GM10847 (cell line): ENCODE results near the gene TMCO6.
A peak's percentile ranks its signal among the peaks of the same experiment; 100 is the strongest.

Source experiments
- POLR2A ChIP-seq: IDR thresholded peaks from 2 replicates; pipeline ENCODE4 v1.6.1; 2011; ENCODE audit not compliant: insufficient read length; ENCODE audit errors: extremely low read depth

TMCO6 gene

DNA sequence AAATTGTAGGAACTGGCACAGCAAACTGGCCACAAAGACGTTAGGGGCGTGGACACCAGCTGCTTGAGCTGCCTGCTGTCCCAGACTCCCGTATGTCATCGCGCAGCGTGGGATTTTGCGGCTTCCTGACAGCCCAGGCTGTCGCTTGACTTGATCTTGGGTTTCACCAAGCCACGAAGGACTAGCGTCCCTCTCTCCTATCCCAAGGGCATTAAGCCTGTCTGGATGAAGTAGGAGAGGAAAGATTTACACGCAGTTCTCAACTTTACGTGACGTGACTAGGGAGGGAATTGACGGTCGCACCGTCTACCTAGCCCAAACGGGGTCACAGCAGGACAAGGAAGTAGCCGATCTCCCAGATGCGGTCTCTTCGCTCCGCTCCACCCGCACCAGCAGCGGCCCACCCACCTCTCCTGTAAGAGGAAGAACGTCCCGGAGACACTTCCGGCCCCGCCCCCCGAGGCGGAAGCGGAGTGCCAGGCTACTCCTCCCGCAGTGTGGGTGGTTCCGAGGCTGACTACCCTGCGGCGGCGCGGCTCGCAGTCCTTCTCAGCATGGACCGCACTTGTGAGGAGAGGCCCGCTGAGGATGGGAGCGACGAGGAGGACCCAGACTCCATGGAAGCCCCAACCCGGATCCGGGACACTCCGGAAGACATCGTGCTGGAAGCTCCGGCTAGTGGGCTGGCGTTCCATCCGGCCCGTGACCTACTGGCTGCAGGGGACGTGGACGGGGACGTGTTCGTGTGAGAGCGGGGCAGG, 25.3 kb downstream of the TMCO6 start, which contains the start of gene WDR55:
Gene WDR55 (plus strand): TSS at position 546 of the 761 bp plus-strand sequence. CDS start 9 bp downstream, at position 555.
- TF ChIP-seq POLR2A, result peak; percentile 88

DNA sequence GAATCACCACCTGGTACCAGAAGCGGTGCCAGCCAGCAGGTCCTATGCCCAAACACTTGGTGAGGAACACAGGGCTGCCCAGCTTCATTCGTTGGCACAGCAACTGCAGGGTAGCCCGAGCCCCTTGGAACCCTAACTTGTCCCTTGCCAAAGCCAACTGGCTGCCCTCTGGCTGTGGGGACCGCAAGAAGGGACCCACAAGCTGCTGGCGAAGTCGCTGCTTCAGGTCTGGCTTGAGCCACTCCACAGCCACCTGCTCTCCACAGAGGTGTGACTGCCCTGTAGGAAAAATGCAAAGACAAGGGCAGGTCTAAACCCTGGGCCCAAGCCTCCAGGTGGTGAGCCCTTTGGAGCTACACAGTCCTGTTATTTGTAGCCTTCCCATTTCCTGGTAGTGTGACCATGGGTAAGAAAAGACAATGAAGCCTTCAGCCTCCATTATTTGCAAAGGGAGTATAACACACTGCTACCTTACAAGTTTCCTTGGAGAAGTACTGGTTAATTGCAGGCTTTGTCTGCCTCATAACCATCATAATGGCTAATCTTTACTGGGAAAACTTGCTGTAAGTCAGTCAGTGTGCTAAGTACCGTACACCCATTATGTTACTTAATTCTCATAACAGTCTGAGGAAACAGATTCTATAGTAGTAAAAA, 32.3 kb downstream of the TMCO6 start:
- no peak for TF ChIP-seq POLR2A

DNA sequence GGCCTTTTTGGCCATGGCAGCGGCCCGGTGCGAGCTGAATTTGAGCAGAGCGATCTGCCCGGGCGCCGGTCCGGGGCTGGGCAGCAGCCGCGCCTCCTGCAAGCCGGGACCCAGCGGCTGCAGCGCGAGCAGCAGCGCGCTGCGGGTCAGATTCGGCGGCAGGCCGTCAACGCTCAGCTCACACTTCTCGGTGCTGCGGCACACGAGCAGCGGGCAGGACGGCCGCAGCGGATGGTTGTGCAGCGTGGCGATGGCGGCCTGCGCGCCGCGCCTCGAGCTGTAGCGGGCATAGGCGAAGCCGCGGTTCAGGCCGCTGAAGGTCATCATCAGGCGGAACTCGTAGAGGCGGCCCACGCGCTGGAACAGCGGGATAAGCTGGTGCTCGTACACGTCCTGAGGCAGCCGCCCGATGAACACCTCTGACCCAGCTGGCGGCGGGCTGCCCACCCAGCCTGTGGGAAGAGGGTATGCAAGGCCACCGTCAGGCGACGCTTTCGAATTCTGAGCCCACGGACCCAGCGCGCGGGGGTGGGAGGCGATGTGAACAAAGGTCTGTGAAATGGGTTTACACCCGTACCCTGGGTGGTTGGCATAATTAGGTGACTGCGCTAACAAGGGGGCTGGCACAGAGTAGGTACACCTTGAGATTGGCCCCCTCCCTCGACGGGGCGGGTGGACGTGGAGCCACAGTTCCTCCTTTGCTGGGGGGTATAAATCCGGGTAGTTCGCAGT, 33.4 kb downstream of the TMCO6 start:
- TF ChIP-seq POLR2A, result no peak

DNA sequence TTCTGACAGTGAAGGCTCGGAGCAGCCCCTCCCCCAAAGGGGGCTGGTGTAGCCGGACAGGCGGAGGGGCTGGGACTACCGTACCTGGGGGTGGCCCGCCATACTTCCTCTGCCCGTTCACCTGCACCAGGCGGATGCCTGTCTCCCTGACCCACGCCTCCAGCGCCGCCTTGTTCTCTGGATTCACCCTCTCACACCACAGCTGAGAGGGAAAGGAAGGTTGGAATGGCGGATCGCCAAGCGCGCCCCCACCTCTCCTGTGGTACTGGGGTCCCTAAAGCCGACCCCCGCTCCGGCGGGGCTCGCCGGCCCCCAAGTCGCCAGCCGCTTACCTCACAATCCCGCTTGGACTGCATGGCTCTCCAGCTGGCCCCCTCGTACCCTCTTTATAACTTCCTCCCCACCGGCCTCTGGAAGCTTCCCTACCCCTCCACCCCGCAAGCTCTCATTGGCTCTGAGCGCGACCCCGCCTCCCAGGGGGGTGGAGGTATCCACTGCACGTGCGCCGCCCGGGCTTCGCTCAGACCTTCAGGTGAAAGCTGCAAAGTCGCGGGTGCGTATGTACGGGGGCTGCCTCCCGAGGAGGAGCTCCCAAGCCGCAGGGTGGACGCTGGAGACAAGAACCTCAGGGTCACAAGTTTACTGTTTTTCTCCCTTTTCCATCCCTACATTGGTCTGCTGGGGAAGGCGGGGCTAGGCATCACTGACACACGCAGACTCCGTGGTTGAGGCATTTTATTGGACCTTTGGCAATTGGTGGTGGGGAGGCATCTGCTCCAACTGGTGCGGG, 34.1 kb downstream of the TMCO6 start, which contains the start of gene DND1:
Gene DND1 (minus strand): TSS at position 390 of the 790 bp plus-strand sequence. CDS start 34 bp downstream, at position 356.
- no peak for TF ChIP-seq POLR2A

DNA sequence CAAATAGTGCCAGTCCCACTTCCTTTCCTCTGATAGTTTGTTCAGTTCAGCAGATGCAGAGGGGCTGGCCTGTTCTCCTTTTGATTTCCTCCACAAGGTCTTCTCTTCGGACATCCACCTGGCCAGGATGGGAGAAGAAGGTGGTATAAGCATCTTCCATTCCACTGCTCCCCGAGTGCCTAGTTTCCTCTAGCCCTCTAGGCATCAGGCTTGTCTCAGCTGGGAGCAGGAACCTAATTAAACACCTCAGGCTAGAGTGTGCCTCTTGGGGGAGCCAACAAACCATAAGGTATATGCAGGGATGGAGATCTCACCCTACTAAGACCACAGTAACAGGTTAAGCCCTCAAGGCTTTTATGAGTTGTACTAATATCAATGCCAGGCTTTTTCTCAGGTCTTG, 35.0 kb downstream of the TMCO6 start:
- no peak for TF ChIP-seq POLR2A

DNA sequence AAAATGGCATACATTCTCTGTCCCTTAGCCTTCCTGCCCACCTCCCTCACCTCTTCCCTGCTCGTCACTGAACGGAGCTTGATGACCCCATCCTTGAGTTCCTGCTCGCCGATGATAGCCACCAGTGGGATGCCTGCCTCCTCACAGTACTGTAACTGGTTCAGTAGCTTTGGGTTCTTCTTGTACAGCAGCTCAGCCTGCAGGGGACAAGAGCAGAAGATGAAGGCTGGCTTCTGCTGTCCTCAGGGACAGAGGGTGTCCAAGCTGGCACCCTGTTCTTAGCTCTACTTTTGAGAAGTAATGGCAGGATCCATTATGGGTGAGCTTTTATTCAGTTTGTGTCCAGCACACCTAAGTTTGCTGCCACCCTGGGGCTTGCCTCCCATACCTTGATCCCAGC, 35.4 kb downstream of the TMCO6 start:
- no peak for TF ChIP-seq POLR2A

DNA sequence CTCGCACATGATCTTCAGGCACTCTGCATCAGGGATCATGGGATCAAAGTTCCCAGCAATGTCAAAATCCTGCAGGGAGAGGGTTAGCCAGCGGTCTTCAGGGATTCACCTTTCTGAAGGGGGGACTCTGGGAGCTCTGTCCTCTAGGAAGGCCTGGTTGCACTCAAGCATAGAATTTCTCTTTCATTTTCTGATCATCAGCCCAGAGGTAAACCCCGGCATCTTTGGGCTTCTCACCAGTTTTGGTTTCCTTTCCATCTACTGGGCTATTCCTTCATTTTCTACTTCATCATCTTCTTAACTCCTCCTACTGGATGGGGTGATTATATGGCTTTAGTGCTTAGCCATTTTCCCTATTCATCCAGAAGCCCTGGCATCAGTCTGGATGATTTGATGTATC, 38.7 kb downstream of the TMCO6 start:
- no peak for TF ChIP-seq POLR2A

DNA sequence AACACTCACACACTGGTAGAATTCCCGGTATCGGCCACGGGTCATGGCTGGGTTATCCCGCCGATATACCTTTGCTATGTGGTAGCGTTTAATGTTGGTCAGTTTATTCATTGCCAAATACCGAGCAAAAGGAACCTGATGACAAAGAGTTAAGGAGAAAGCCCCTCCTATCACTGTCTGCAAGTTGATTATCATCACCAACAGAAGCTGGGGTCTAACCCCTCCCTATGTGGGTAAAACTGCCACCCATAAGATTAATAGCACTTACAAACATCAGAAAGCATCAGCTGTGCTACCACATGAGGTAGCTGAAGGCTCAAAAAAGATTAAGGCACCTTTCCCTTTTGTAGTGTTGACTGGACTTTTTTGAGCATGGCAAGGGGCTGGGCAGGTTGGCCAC, 39.7 kb downstream of the TMCO6 start:
- no peak for TF ChIP-seq POLR2A

DNA sequence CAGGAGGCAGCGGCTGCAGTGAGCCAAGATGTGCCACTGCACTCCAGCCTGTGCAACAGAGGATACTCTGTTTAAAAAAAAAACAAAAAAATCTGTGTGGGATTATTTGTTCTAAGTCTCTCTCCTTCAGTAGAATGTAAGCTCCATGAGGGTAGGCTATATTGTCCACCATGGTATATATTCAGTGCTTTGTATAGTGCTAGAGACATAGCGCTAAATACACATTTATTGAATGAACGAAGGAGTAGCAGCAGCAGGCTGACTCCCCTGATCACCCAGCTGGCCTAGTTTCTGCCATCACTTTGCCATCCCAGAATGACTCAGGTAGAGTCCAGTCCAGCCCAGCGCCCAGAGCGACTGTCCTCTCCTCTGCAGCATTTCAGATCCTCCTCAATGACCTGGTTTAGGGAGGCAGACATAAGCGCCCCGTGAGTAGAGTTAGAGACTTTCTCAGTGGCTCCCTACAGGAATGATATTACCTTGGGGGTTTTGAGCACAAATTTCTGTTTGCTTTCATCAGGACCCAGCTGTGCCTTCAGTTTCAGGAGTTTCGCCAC, 51.2 kb downstream of the TMCO6 start:
- TF ChIP-seq POLR2A, result no peak

DNA sequence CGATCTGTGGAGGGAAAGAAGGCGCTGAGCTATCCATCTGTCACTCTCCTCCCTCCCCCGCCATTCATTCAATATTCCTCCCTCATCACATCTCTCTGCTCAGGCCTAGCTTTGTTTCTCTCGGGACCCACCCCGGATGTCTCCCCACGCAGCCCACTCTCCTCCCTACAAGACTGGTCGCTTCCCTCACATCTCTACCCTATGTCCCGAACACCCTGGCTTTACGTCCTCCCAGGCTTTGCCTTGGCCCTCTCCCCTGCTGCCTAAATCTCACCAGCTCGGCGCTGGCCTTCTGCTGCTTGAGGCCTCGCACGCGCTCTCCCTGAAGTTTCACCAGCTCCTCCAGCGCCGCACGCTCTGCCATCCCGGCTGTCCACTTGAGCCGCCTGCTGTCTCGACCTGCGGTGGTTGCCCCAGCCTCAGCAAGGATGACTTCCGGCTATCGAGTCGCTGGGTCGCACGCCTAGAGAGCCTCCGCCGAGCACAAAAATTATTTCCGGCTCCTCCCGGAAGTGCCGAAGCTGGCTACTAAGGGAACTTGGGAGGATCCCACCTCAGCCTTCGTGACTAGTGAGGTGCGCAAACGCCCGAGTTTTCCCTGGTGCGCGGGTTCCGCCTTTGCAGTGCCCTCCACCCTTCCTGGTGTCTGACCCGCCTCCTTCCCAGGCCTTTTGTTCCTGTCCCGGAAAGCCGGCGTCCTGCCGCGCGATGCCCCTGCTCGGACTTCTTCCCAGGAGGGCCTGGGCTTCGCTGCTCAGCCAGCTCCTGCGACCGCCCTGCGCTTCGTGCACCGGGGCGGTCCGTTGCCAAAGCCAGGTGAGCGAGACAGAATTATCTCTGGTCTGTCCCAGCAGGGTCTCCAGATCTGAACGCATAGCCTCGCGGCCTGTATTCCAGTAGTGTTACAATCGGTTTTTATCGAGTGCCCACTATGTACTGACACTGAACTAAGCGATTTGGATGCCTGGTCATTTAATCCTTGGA, 52.0 kb downstream of the TMCO6 start, which contains the start of the genes HARS1 and HARS2:
Gene HARS1 (minus strand): TSS at position 430 of the 984 bp plus-strand sequence. CDS start 66 bp downstream, at position 364.
Gene HARS2 (plus strand): TSS at position 515 of the 984 bp plus-strand sequence. CDS start 194 bp downstream, at position 709.
- peak; percentile 97 for TF ChIP-seq POLR2A

DNA sequence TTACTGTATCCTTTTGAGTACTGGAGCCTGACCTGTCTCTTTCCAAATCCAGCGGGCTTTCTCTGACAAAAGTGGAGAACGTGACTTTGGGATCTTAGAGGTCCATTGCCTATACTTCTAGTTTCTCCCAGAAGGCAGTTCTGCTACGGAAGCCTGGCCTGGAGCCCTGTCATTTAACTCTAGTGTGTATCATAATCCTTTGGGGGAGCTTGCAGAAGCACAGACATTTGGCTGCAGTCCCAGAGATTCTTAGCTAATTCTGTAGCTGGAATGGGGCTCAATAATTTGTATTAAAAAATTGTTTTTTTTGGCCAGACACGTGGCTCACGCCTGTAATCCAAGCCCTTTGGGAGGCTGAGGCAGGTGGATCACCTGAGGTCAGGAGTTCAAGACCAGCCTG, 55.0 kb downstream of the TMCO6 start:
- no peak for TF ChIP-seq POLR2A
